Activated CD4-positive, alpha-beta T cell treated with anti-CD3 and anti-CD28 coated beads, Interleukin-2, amount 50 U/mL, for 4 hours (primary cell): Measurements from ENCODE around the gene RHBDF1.
"Not testable (repeated sequence)": the region's sequence is repeated elsewhere in the genome, so short reads cannot be mapped to it uniquely, and the experiment has no call there.

ENCODE experiments used
- DNase-seq, 2 experiments: peaks; one replicate each; pipeline ENCODE4 v3.0.0-alpha.2; 2020

The RHBDF1 gene

GRCh38 chr16:58491-59439 lies 13.7 kb downstream of the RHBDF1 start:
- DNase-seq, result no peak

- DNase-seq, result no peak
These were observed 14.7 kb downstream of the RHBDF1 start for GRCh38 chr16:57711-58110.

- no peak for DNase-seq
These were observed 16.1 kb downstream of the RHBDF1 start for GRCh38 chr16:56231-56927.

- DNase-seq, result no peak
These were observed 16.8 kb downstream of the RHBDF1 start for GRCh38 chr16:55571-56136.

GRCh38 chr16:54237-54581 lies 18.2 kb downstream of the RHBDF1 start:
- no peak for DNase-seq

GRCh38 chr16:53346-54236 lies 18.8 kb downstream of the RHBDF1 start, which contains the start of the genes POLR3K and SNRNP25:
POLR3K (minus strand) TSS chr16:53608; CDS start chr16:53586, 22 bp downstream.
SNRNP25 (plus strand) TSS chr16:53828; CDS start chr16:54017, 189 bp downstream.
- DNase-seq, result peak; percentile 98

- no peak for DNase-seq
These were observed 21.5 kb downstream of the RHBDF1 start for GRCh38 chr16:50769-51591.

DNA sequence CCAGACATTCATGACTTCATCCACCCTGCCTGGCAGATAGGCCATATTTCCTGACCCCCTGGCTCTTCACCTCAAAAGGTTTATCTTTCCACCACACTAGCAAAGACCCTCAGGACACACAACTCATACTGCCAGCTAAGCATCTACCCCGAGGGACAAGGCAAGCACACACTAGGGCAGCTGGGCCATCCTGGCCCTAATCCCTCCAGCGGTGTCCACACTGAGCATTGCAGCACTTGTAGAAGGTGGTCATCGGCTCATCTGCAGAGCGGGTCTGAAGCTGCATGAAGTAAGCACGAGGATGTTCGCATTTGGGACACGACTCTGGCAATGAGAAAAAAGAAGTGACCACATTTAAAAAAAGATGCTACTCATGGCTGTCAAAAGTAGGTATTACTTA lies 25.2 kb downstream of the RHBDF1 start:
- DNase-seq, result no peak

DNA sequence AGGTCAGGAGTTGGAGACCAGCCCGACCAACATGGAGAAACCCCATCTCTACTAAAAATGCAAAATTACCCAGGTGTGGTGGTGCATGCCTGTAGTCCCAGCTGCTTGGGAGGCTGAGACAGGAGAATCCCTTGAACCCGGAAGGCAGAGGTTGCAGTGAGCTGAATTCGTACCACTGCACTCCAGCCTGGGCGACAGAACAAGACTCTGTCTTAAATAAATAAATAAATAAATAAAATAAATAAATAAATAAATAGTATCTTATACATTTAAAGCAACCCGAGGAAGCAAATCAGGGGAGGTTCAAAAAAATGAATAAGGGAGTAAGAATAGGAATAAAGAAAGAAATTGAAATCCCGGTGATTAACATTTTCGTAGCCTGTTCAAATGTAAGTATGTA lies 25.9 kb downstream of the RHBDF1 start:
- DNase-seq, result not testable (repeated sequence)

GRCh38 chr16:45454-45853 lies 27.0 kb downstream of the RHBDF1 start:
- no peak for DNase-seq

GRCh38 chr16:44655-45054 lies 27.8 kb downstream of the RHBDF1 start:
- DNase-seq, result no peak

DNA sequence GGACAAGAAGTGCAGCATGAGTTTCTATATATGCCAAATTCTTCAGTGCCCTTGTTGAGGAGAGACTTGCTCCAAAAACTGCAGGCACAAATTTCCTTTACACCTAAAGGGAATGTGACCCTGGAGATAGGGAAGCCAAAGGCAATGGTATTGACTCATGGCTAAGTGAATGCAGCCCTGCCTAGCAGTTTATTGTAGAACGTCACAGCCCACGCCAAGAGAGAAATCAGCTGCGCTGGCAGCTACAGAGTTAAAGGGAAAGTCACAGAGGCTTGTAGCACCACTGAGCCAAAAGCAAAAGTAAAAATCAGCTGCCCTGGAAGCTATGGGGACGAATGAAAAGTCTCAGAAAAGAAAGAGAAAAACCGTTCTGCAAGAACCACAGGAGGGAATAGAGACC lies 29.1 kb downstream of the RHBDF1 start:
- no peak for DNase-seq

DNA sequence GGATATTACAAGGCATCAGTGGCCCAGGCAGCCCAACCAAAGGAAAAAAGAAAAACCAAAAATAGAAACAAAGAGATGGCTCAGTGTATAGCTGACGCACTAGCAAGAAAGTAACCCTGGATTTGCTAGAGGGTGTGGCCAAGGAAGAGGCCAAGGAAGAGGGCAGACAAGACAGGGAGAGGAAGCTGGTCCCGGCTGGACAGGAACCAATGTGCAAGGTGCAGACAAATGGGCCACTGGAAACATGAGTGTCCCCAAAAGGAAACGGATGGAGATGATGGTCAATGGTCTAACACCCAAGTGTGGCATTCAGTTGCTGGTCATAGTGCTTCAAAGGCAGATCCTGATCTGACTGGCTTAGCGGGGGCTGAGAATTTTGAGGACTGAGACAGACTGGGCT lies 29.7 kb downstream of the RHBDF1 start:
- no peak for DNase-seq

GRCh38 chr16:42069-42457 lies 30.4 kb downstream of the RHBDF1 start:
- DNase-seq, result no peak

DNA sequence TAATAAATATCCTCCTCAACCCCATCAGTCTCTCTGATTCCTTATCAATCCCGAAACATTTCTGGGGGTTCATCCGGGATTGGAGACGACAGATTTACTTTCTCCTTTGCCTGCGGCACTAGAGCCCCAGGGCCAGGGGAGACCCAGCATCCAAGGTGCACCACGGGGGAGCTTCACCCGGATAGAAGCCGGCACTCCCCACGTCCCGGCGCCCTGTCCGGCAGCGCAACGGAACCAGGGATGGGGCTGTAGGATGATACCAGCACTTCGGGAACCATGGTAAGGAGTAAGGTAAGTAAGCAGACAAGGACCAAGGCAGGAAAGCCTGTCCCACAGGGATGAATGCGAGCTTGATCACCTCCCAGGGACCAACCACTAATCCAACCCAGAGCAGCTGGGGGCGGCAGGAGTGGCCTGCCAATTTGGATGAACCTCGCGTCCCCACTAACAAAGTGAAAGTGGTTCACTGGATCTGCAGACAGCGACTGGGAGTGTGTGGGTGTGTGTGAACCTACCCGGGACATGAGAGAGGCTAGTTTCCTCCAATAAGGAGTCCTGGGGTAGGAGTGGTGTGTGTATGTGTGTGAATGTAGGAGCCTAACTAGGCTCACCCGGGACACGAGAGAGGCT lies 30.9 kb downstream of the RHBDF1 start:
- DNase-seq, result no peak

DNA sequence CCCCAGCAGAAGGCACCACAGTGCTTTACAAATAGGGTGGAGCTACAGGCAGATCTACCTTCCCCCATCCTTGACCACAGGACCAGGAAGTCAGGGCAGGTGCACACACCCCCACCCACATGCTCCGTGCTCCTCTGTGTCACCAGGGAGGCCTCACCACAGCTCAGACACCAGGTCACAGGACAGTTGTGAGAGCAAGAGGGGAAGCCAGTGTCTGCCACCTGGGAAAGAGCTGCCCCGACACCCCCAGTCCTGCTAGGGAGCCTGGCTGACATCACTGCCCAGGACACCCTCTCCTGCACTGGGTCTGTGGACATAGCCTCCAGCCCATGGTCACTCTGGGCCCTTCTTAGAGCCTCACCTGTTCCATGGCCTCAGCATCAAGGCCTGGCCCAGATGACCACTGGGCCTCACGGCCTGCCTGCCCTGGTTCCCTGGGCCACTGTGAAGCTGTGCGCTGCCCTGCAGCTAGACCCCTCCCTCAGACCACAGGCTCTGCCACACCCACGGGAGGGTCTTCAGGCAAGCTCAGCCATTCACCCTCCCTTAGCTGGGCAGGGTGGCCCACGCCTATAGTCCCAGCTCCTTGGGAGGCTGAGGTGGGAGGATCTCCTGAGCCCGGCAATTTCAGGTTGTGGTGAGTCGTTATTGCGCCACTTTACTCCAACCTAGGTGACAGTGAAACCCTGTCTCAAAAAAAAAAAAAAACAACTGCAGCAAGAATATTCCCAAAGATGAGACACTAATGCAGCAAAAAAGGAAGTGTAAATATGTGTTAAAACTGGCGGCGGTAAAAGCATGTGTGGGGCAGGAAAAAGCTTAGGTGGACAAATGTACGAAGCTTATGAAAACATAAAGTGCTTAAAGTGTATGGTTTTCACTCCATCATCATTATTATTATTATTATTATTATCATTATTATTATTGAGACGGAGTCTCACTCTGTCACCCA lies 33.2 kb downstream of the RHBDF1 start:
- DNase-seq, result peak; percentile 25 to 35

DNA sequence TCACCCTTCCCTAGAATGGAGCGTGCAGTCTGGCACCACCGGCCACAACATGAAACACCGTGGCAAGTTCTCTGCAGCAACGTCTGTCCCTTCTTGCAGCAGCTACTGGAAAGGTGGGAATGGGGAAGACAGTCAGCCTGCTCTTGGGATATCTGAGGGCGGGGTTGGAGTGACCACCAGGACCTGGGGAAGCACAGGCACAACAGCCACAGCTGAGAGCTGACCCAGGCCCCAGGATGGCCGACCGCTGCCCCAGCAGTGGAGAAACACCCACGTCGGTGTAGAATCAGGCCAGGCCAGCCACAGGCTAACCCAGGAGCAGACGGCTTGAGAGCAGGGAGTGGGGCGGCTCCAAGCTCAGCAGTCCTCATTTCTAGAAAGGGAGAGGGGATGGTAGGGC lies 34.2 kb downstream of the RHBDF1 start:
- not testable (repeated sequence) for DNase-seq

GRCh38 chr16:37511-37910 lies 34.9 kb downstream of the RHBDF1 start:
- no peak for DNase-seq

DNA sequence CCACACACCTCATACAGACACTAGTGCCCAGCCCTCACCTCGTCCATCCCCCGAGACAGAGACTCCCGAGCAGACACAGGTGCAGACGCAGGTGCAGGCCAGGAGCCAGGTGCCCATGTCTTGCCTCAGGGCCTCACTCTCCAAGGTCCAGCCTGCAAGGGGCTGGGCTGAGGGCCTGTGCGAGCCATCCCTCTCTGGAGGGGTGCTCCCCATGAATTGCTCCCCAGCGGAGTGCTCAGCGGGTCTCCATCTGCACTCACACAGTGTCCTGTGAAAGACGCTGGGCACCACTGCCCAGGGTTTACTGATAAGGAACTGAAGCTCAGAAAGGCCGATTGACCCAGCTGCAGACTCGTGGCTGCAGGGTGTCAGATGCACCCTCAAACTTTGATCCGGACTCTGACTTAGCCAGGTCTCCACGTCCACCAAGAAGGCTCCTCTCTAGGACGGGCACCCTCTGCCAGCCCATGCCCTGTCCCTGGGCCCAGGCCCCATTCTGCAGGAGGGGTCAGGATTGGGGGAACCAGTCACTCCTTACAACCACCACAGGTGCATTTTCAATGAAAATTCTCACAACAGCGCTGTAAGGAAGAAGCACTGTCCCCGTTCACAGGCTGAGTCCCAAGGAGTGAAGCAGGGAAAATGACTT lies 36.0 kb downstream of the RHBDF1 start:
- no peak for DNase-seq
